GM12878 (cell line): ENCODE results near the gene PPP1CA. TPM values are rescaled to one million over a fixed set of nuclear protein-coding genes. Genes with fewer than 3 reads are reported as not detected.

Experiments
- ATAC-seq: fragments of 200-7000 bp; cut with Tn5 transposase; 3 replicates; pipeline ENCODE4 v1.9.1; 2020; ENCODE audit warnings: mild to moderate bottlenecking, moderate library complexity
- BruUV-seq: library from RNA; stranded (reverse); fragments of 400-500 nt; replicated peaks from 2 replicates; lab custom pipeline; 2021; lab: Mats Ljungman, UMichigan
- CTCF ChIA-PET: fragments of 300-600 bp; sonication (Branson Sonifier 250); formaldehyde crosslinking; extraction: SDS; loops from one replicate; lab custom pipeline; 2021; ENCODE audit warnings: inconsistent platforms; lab: Yijun Ruan, JAX
- POLR2A ChIA-PET: fragments of 350-600 bp; formaldehyde crosslinking; extraction: SDS; loops from one replicate; lab custom pipeline; 2021; ENCODE audit warnings: inconsistent platforms; lab: Charles Lee
- RAD21 ChIA-PET: fragments of 300-600 bp; sonication (Branson Sonifier 250); formaldehyde crosslinking; loops from one replicate; lab custom pipeline; 2023; ENCODE audit warnings: antibody characterized with exemption; ENCODE audit not compliant: unreplicated experiment; lab: Charles Lee
- SMC1A ChIA-PET: fragments of 300-600 bp; sonication (Branson Sonifier 250); formaldehyde crosslinking; loops from one replicate; lab custom pipeline; 2023; ENCODE audit not compliant: unreplicated experiment, uncharacterized antibody; lab: Charles Lee
- DNase-seq: peaks from one replicate; pipeline ENCODE4 v3.0.0-alpha.2; 2011; ENCODE audit warnings: low read depth, low spot score
- FAIRE-seq: peaks from 3 replicates; lab custom pipeline; 2011; peaks lifted over from hg19 to GRCh38; lab: Jason Lieb, UNC
- H2AFZ ChIP-seq: 2 replicates; pipeline ENCODE4 v1.6.0; 2011; ENCODE audit warnings: low read depth, low read length, control low read depth; ENCODE audit not compliant: control insufficient read depth
- H3K27ac ChIP-seq: 2 replicates; pipeline ENCODE4 v1.5.1; 2011; ENCODE audit warnings: control low read depth; ENCODE audit not compliant: control insufficient read depth, insufficient read depth
- H3K27me3 ChIP-seq, 2 experiments: replicated peaks in 1 of 2; 2 replicates each; pipeline versions ENCODE4 v1.6.0 to v1.6.1; 2011; ENCODE audit warnings: low read length in 1 of 2; ENCODE audit not compliant: control insufficient read depth in 2 of 2, insufficient read depth in 2 of 2
- H3K36me3 ChIP-seq, 2 experiments: 2 replicates each; pipeline ENCODE4 v1.5.1; 2011; ENCODE audit warnings: low read length in 1 of 2; ENCODE audit not compliant: control insufficient read depth in 2 of 2, insufficient read depth in 2 of 2
- H3K4me1 ChIP-seq: 2 replicates; pipeline ENCODE4 v1.6.1; 2011; ENCODE audit warnings: mild to moderate bottlenecking, low read length, moderate library complexity, mixed read lengths; ENCODE audit not compliant: control insufficient read depth, insufficient read depth
- H3K4me2 ChIP-seq: 2 replicates; pipeline ENCODE4 v1.6.0; 2011; ENCODE audit warnings: control low read depth; ENCODE audit not compliant: control insufficient read depth, insufficient read depth
- H3K4me3 ChIP-seq: fragments of 200-600 bp; sonication (generic); 2 replicates; pipeline ENCODE4 v1.5.1; 2016
- H3K79me2 ChIP-seq: 2 replicates; pipeline ENCODE4 v1.6.0; 2011; ENCODE audit warnings: low read length; ENCODE audit not compliant: control insufficient read depth, insufficient read depth
- H3K9ac ChIP-seq: 2 replicates; pipeline ENCODE4 v1.8.0; 2011; ENCODE audit warnings: low read length, control low read depth, mixed read lengths; ENCODE audit not compliant: control insufficient read depth, insufficient read depth
- H3K9me3 ChIP-seq: replicated peaks from 3 replicates; pipeline ENCODE4 v1.5.1; 2011; ENCODE audit warnings: mild to moderate bottlenecking, low read length; ENCODE audit not compliant: control insufficient read depth, insufficient read depth
- H4K20me1 ChIP-seq: 2 replicates; pipeline ENCODE4 v1.6.0; 2011; ENCODE audit not compliant: control insufficient read depth, insufficient read depth
- BACH1 ChIP-seq: fragments of 450-650 bp; IDR thresholded peaks from 2 replicates; pipeline ENCODE4 v1.6.1; 2017; ENCODE audit warnings: mild to moderate bottlenecking, borderline replicate concordance
- BHLHE40 ChIP-seq, 2 experiments: fragments of 450-650 bp in 1 of 2; IDR thresholded peaks; 2 replicates each; pipeline ENCODE4 v1.6.1; 2011 to 2017; ENCODE audit warnings: low read depth in 2 of 2, borderline replicate concordance in 1 of 2, improper control_type of control experiment in 1 of 2, low read length in 1 of 2, mild to moderate bottlenecking in 1 of 2
- HCFC1 ChIP-seq: fragments of 150-350 bp; IDR thresholded peaks from 2 replicates; pipeline ENCODE4 v1.6.1; 2014; ENCODE audit warnings: low read length
- NR2C1 ChIP-seq: fragments of 450-650 bp; IDR thresholded peaks from 2 replicates; pipeline ENCODE4 v1.6.1; 2017; ENCODE audit warnings: antibody characterized with exemption, mild to moderate bottlenecking, moderate library complexity
- ZNF24 ChIP-seq: fragments of 450-650 bp; IDR thresholded peaks from 2 replicates; pipeline ENCODE4 v1.6.1; 2017; ENCODE audit warnings: antibody characterized with exemption, mild to moderate bottlenecking
- WGBS: methylation state at CpG from one replicate; pipeline ENCODE4 v1.1.6; 2016; ENCODE audit warnings: low lambda C conversion rate; ENCODE audit not compliant: insufficient replicate concordance, insufficient coverage; ENCODE audit errors: missing lambda C conversion rate; 5-methylcytosine and 5-hydroxymethylcytosine counted together
- in situ Hi-C: fragments of 300-500 bp; cut with MboI; formaldehyde crosslinking; loops from 9 replicates; pipeline ENCODE4 v1.14.3; 2018; ENCODE audit warnings: mixed read lengths
- intact Hi-C: fragments of 100-400 bp; cut with micrococcal nuclease; formaldehyde crosslinking; loops from one replicate; pipeline ENCODE4 v1.14.2; 2022; ENCODE audit not compliant: unreplicated experiment
- polyA plus RNA-seq, 11 experiments: library from polyadenylated mRNA; depleted of rRNA in 4 of 11; unstranded in 6 of 11; stranded (reverse) in 5 of 11; fragments of >200 nt; fragmentation: Nextera tagmentation in 4 of 11; fragmentation: Illumina TruSeq in 1 of 11; extraction: Ambion mirVana in 4 of 11; extraction: Trizol in 1 of 11; gene quantifications; 1 replicate in 1 of 11; 2 replicates in 10 of 11; pipeline versions ENCODE4 v1.2.1 to v1.2.3, GENCODE V29; 2011 to 2016; ENCODE audit warnings: inconsistent platforms in 2 of 11, missing spikeins in 2 of 11, low read depth in 1 of 11
- total RNA-seq, 4 experiments: library from RNA; depleted of rRNA in 3 of 4; stranded (reverse); fragments of >200 nt in 3 of 4; fragmentation: Illumina TruSeq in 1 of 4; extraction: Trizol in 1 of 4; gene quantifications; 2 replicates each; pipeline versions ENCODE4 v1.2.1 to v1.2.3, GENCODE V29; 2013 to 2021
- TF ChIP-seq, protein P1 (sequence below): IDR thresholded peaks from 2 replicates; pipeline ENCODE4 v1.6.1; 2011; ENCODE audit warnings: low read depth, low read length, improper control_type of control experiment, borderline replicate concordance
- TF ChIP-seq, protein P2 (sequence below): fragments of 450-650 bp; IDR thresholded peaks from 2 replicates; pipeline ENCODE4 v1.6.1; 2017; ENCODE audit warnings: low read depth, mild to moderate bottlenecking, moderate library complexity
- TF ChIP-seq, protein P3 (sequence below): IDR thresholded peaks from 2 replicates; pipeline ENCODE4 v1.6.1; 2012; ENCODE audit warnings: low read depth, low read length, improper control_type of control experiment
- TF ChIP-seq, protein P4 (sequence below): fragments of 450-650 bp; IDR thresholded peaks from 2 replicates; pipeline ENCODE4 v1.6.1; 2018; ENCODE audit warnings: mild to moderate bottlenecking, low read depth, moderate library complexity; ENCODE audit not compliant: partially characterized antibody

The PPP1CA gene
- total and polyA plus RNA-seq, 10 of the 15 experiments (the other 5 are each of a cell fraction or from before 2014, with no cell fraction given) = 26.4 to 458 (median 240) TPM

DNA sequence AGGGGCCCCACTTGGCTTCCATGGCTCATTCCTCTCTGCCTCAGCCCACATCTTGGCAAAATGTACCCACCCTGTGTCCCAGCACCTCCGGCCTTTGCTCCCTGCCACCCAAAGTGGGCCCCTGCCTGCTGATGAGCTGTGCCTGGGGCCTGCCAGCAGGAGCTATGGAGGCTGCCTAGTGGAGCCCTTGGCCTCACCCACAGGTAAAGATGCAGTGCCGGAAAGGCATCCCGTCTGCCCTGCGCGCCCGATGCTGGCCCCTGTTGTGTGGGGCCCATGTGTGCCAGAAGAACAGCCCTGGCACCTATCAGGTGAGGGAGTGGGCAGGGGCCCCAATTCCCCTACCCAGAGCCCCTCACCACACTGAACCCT, 3.5 kb upstream of the PPP1CA start (continued):
- TF ChIP-seq, protein P1, sequence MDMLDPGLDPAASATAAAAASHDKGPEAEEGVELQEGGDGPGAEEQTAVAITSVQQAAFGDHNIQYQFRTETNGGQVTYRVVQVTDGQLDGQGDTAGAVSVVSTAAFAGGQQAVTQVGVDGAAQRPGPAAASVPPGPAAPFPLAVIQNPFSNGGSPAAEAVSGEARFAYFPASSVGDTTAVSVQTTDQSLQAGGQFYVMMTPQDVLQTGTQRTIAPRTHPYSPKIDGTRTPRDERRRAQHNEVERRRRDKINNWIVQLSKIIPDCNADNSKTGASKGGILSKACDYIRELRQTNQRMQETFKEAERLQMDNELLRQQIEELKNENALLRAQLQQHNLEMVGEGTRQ = no peak
- TF ChIP-seq ZNF24 = no peak
- TF ChIP-seq, all 136 proteins: peak for 0

DNA sequence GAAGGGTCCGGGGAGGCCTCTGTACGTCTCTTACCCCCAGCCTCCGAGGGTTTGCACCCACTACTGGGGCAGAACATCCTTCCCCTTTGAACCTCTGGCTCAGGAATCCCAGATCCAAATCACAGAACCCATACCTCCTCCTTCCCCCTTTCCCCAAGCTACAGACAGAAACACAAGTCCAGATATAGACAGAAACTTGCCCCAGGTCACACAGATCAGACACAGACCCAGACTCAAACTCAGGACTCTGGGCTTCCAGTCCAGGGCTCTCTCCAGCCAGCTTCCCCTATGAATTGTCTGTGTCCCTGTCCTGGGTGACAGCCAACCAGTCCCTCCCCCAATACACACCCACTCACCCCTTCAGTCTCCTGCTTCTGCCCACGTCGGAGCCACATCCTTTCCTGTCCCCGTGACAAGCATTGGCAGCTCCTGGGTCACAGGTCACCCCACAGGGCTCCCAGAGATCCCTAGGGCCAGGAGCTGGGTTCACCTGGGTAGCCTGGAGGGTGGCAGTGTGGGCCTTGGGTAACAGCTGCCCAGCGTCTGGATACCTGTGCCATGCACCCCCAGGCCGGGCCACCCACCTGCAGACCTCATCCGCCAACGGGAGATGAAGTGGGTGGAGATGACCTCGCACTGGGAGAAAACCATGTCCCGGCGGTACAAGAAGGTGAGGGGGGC, 3.0 kb upstream of the PPP1CA start:
- intact Hi-C loops = loop anchor here (5.0 kb wide), 1 partner anchor 33 kb away; the partner anchor contains the start of gene PTPRCAP
- no TSS peak for BruUV-seq
- TF ChIP-seq BHLHE40 (IDR thresholded peaks at IDR 0.05; ENCODE audit: borderline replicate concordance in 1 of 2, low read depth in 2 of 2, low read length in 1 of 2) = peak; percentile 47 to 76; a peak in 2 of 4 replicates
- TF ChIP-seq HCFC1 = no peak
- TF ChIP-seq BACH1 = peak; percentile 39; the same call in 1 of the 2 replicates
- TF ChIP-seq, protein P2, sequence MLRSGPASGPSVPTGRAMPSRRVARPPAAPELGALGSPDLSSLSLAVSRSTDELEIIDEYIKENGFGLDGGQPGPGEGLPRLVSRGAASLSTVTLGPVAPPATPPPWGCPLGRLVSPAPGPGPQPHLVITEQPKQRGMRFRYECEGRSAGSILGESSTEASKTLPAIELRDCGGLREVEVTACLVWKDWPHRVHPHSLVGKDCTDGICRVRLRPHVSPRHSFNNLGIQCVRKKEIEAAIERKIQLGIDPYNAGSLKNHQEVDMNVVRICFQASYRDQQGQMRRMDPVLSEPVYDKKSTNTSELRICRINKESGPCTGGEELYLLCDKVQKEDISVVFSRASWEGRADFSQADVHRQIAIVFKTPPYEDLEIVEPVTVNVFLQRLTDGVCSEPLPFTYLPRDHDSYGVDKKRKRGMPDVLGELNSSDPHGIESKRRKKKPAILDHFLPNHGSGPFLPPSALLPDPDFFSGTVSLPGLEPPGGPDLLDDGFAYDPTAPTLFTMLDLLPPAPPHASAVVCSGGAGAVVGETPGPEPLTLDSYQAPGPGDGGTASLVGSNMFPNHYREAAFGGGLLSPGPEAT = peak; percentile 51; the same call in 1 of the 2 replicates
- TF ChIP-seq, protein P3, sequence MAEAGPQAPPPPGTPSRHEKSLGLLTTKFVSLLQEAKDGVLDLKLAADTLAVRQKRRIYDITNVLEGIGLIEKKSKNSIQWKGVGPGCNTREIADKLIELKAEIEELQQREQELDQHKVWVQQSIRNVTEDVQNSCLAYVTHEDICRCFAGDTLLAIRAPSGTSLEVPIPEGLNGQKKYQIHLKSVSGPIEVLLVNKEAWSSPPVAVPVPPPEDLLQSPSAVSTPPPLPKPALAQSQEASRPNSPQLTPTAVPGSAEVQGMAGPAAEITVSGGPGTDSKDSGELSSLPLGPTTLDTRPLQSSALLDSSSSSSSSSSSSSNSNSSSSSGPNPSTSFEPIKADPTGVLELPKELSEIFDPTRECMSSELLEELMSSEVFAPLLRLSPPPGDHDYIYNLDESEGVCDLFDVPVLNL = no peak
- peak; percentile 61; the same call in 1 of the 2 replicates for TF ChIP-seq NR2C1
- TF ChIP-seq, protein P4, sequence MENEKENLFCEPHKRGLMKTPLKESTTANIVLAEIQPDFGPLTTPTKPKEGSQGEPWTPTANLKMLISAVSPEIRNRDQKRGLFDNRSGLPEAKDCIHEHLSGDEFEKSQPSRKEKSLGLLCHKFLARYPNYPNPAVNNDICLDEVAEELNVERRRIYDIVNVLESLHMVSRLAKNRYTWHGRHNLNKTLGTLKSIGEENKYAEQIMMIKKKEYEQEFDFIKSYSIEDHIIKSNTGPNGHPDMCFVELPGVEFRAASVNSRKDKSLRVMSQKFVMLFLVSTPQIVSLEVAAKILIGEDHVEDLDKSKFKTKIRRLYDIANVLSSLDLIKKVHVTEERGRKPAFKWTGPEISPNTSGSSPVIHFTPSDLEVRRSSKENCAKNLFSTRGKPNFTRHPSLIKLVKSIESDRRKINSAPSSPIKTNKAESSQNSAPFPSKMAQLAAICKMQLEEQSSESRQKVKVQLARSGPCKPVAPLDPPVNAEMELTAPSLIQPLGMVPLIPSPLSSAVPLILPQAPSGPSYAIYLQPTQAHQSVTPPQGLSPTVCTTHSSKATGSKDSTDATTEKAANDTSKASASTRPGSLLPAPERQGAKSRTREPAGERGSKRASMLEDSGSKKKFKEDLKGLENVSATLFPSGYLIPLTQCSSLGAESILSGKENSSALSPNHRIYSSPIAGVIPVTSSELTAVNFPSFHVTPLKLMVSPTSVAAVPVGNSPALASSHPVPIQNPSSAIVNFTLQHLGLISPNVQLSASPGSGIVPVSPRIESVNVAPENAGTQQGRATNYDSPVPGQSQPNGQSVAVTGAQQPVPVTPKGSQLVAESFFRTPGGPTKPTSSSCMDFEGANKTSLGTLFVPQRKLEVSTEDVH = no peak

More for the DNA sequence above, 3.0 kb upstream of the PPP1CA start:
- no peaks in the 10 kb centered on the region for H3K27me3 ChIP-seq
- peak overlapping the region; percentile 82 for H3K4me3 ChIP-seq
- POLR2A ChIA-PET = interaction anchor here (0.6 to 7.3 kb wide), 19 partner anchors 8 to 184 kb away, joined by 3 to 112 read pairs (median 13); partner anchors contain the start of genes AIP, PITPNM1, POLD4 and PTPRCAP
- H2AFZ ChIP-seq = no peak overlapping the region
- no peaks in the 10 kb centered on the region; the same call in 1 of the 2 replicates for H4K20me1 ChIP-seq
- CTCF ChIA-PET = interaction anchor here (0.6 to 5.0 kb wide), 12 partner anchors 9 to 255 kb away, joined by 3 to 53 read pairs (median 5); partner anchors contain the start of genes AIP, CORO1B, PITPNM1 and PTPRCAP
- SMC1A ChIA-PET = interaction anchor here (0.8 to 5.7 kb wide), 9 partner anchors 9 to 84 kb away, joined by 3 to 46 read pairs (median 6); partner anchors contain the start of genes AIP, PTPRCAP, RPS6KB2 and TMEM134
- H3K4me1 ChIP-seq = peaks cover 70% of the 10 kb centered on the region
- peak overlapping the region; percentile 99 for H3K27ac ChIP-seq
- peaks cover 49% of the 10 kb centered on the region for H3K79me2 ChIP-seq
- ATAC-seq = no peak
- 3% methylated on average over 13 of the region's 13 CpGs for WGBS
- RAD21 ChIA-PET = interaction anchor here (1.1 to 6.4 kb wide), 11 partner anchors 24 to 103 kb away, joined by 4 to 112 read pairs (median 4); partner anchors contain the start of genes AIP, CDK2AP2, PITPNM1 and PTPRCAP
- H3K9me3 ChIP-seq = no peaks in the 10 kb centered on the region; the same call in 2 of the 3 replicates
- FAIRE-seq = no peak
- peak overlapping the region; percentile 91 for H3K9ac ChIP-seq
- DNase-seq = no peak
- peaks cover 0 to 6% of the 10 kb centered on the region in 2 experiments; a peak in 2 of 4 replicates for H3K36me3 ChIP-seq
- H3K4me2 ChIP-seq = peak overlapping the region; percentile 69
- in situ Hi-C loops = no loop called here
